IPS DF 4.7 (cell line): ENCODE data around the gene SFTPB.

Experiments
- DNase-seq: peaks from one replicate; pipeline ENCODE4 v3.0.0-alpha.2; 2013; ENCODE audit warnings: low spot score; ENCODE audit errors: extremely low read depth

SFTPB gene

GRCh38 chr2:85702800-85703199 is 34.8 kb upstream of the SFTPB start:
- no peak for DNase-seq

- no peak for DNase-seq
Observed at GRCh38 chr2:85702172-85702571, 34.2 kb upstream of the SFTPB start.

GRCh38 chr2:85699325-85699724 is 31.3 kb upstream of the SFTPB start:
- no peak for DNase-seq

- DNase-seq: no peak
Observed at GRCh38 chr2:85698880-85699254, 30.9 kb upstream of the SFTPB start.

- DNase-seq: no peak
Observed at GRCh38 chr2:85698184-85698879, 30.3 kb upstream of the SFTPB start.

- DNase-seq: no peak
Observed at GRCh38 chr2:85697716-85698115, 29.7 kb upstream of the SFTPB start.

GRCh38 chr2:85697096-85697495 is 29.1 kb upstream of the SFTPB start:
- DNase-seq: no peak

GRCh38 chr2:85695691-85696668 is 28.0 kb upstream of the SFTPB start:
- no peak for DNase-seq

GRCh38 chr2:85695121-85695520 is 27.1 kb upstream of the SFTPB start:
- no peak for DNase-seq

- DNase-seq: no peak
Observed at GRCh38 chr2:85694052-85695025, 26.3 kb upstream of the SFTPB start, which contains the start of gene GNLY. Gene GNLY, plus strand, starts transcription at chr2:85694358. Its CDS starts 61 bp downstream, at chr2:85694419.

GRCh38 chr2:85692039-85692645 is 24.1 kb upstream of the SFTPB start:
- no peak for DNase-seq

- no peak for DNase-seq
Observed at GRCh38 chr2:85690932-85691331, 22.9 kb upstream of the SFTPB start.

- no peak for DNase-seq
Observed at GRCh38 chr2:85684806-85685205, 16.8 kb upstream of the SFTPB start.

GRCh38 chr2:85684380-85684779 is 16.4 kb upstream of the SFTPB start:
- no peak for DNase-seq

GRCh38 chr2:85682378-85682777 is 14.4 kb upstream of the SFTPB start:
- no peak for DNase-seq

- no peak for DNase-seq
Observed at GRCh38 chr2:85681776-85682175, 13.8 kb upstream of the SFTPB start.

- no peak for DNase-seq
Observed at GRCh38 chr2:85681372-85681763, 13.4 kb upstream of the SFTPB start.

GRCh38 chr2:85680707-85681371 is 12.8 kb upstream of the SFTPB start:
- no peak for DNase-seq

GRCh38 chr2:85678794-85679672 is 11.0 kb upstream of the SFTPB start:
- DNase-seq: peak; percentile 49
